HepG2 (cell line): ENCODE data around the gene RTEL1. TPM values are rescaled to one million over a fixed set of nuclear protein-coding genes. Genes with fewer than 3 reads are reported as not detected.
A peak's percentile ranks its signal among the peaks of the same experiment; 100 is the strongest.

Experiments
- ARID2 ChIP-seq: sonication (generic); formaldehyde crosslinking; IDR thresholded peaks from 2 replicates; pipeline ENCODE4 v1.8.1; 2022; ENCODE audit warnings: mild to moderate bottlenecking, missing genetic modification reagents, borderline replicate concordance
- ARID4A ChIP-seq: sonication (generic); formaldehyde crosslinking; IDR thresholded peaks from 2 replicates; pipeline ENCODE4 v1.5.0; 2020; ENCODE audit warnings: mild to moderate bottlenecking, missing genetic modification reagents, borderline replicate concordance
- BRCA1 ChIP-seq: sonication (generic); formaldehyde crosslinking; IDR thresholded peaks from 2 replicates; pipeline ENCODE4 v1.4.0; 2020; ENCODE audit warnings: missing genetic modification reagents
- CC2D1A ChIP-seq: sonication (generic); formaldehyde crosslinking; IDR thresholded peaks from 2 replicates; pipeline ENCODE4 v1.8.1; 2023; ENCODE audit warnings: mild to moderate bottlenecking, missing genetic modification reagents
- DMAP1 ChIP-seq: IDR thresholded peaks from 2 replicates; pipeline ENCODE4 v1.6.1; 2016
- EHMT2 ChIP-seq: fragments of 200-600 bp; sonication (generic); IDR thresholded peaks from 2 replicates; pipeline ENCODE4 v1.7.0; 2017; ENCODE audit warnings: antibody characterized with exemption, low read depth, low read length, borderline replicate concordance
- GZF1 ChIP-seq: sonication (generic); formaldehyde crosslinking; IDR thresholded peaks from 2 replicates; pipeline ENCODE4 v1.5.1; 2020; ENCODE audit warnings: mild to moderate bottlenecking, missing genetic modification reagents
- HNRNPUL1 ChIP-seq: fragments of 200-400 bp; formaldehyde crosslinking; IDR thresholded peaks from 2 replicates; pipeline ENCODE4 v1.6.1; 2017; ENCODE audit warnings: low read depth, mild to moderate bottlenecking, low read length, moderate library complexity
- ISX ChIP-seq: sonication (generic); formaldehyde crosslinking; conservative IDR thresholded peaks from 2 replicates; pipeline ENCODE4 v1.5.0; 2020; ENCODE audit warnings: missing genetic modification reagents
- NFE2 ChIP-seq: sonication (generic); formaldehyde crosslinking; IDR thresholded peaks from 2 replicates; pipeline ENCODE4 v1.4.0; 2020; ENCODE audit warnings: missing genetic modification reagents
- NONO ChIP-seq, 2 experiments: fragments of 450-650 bp in 1 of 2; sonication (generic) in 1 of 2; formaldehyde crosslinking in 1 of 2; IDR thresholded peaks in 1 of 2; conservative IDR thresholded peaks in 1 of 2; 2 replicates each; pipeline versions ENCODE4 v1.6.1 to v1.8.0; 2017 to 2022; ENCODE audit warnings: mild to moderate bottlenecking in 1 of 2, missing genetic modification reagents in 1 of 2, moderate library complexity in 1 of 2
- NRL ChIP-seq: sonication (generic); formaldehyde crosslinking; IDR thresholded peaks from 2 replicates; pipeline ENCODE4 v1.5.0; 2020; ENCODE audit warnings: missing genetic modification reagents, mild to moderate bottlenecking, moderate library complexity, borderline replicate concordance
- PLRG1 ChIP-seq: fragments of 450-650 bp; conservative IDR thresholded peaks from 2 replicates; pipeline ENCODE4 v1.6.1; 2016
- RXRA ChIP-seq: sonication (generic); formaldehyde crosslinking; IDR thresholded peaks from 2 replicates; pipeline ENCODE4 v1.5.1; 2020; ENCODE audit warnings: missing genetic modification reagents
- SMC3 ChIP-seq: IDR thresholded peaks from 2 replicates; pipeline ENCODE4 v1.6.1; 2011; ENCODE audit warnings: low read length, improper control_type of control experiment
- ZEB1 ChIP-seq: IDR thresholded peaks from 2 replicates; pipeline ENCODE4 v1.6.1; 2012; ENCODE audit warnings: mild to moderate bottlenecking, low read depth, inconsistent platforms; ENCODE audit not compliant: insufficient replicate concordance
- ZFP82 ChIP-seq: sonication (generic); formaldehyde crosslinking; IDR thresholded peaks from 2 replicates; pipeline ENCODE4 v1.5.1; 2020; ENCODE audit warnings: mild to moderate bottlenecking, missing genetic modification reagents, borderline replicate concordance
- ZNF253 ChIP-seq: sonication (generic); formaldehyde crosslinking; IDR thresholded peaks from 2 replicates; pipeline ENCODE4 v1.8.0; 2022; ENCODE audit warnings: mild to moderate bottlenecking, missing genetic modification reagents, borderline replicate concordance
- ZNF362 ChIP-seq: sonication (generic); formaldehyde crosslinking; IDR thresholded peaks from 2 replicates; pipeline ENCODE4 v1.4.0; 2020; ENCODE audit warnings: missing genetic modification reagents, mild to moderate bottlenecking, borderline replicate concordance
- ZNF772 ChIP-seq: sonication (generic); formaldehyde crosslinking; IDR thresholded peaks from 2 replicates; pipeline ENCODE4 v1.5.0; 2020; ENCODE audit warnings: mild to moderate bottlenecking, missing genetic modification reagents
- ZNF773 ChIP-seq: sonication (generic); formaldehyde crosslinking; IDR thresholded peaks from 2 replicates; pipeline ENCODE4 v1.4.0; 2020; ENCODE audit warnings: missing genetic modification reagents, borderline replicate concordance
- polyA plus RNA-seq, 8 experiments: library from polyadenylated mRNA; depleted of rRNA in 3 of 8; stranded (reverse) in 7 of 8; unstranded in 1 of 8; fragments of >200 nt; fragmentation: Illumina TruSeq in 4 of 8; extraction: Trizol in 4 of 8; gene quantifications; 2 replicates each; pipeline versions ENCODE4 v1.2.1 to v1.2.3, GENCODE V29; 2011 to 2016; ENCODE audit warnings: low read depth in 4 of 8, missing spikeins in 1 of 8, mixed read lengths in 1 of 8; ENCODE audit not compliant: insufficient read depth in 1 of 8
- total RNA-seq, 5 experiments: library from RNA; depleted of rRNA; stranded (reverse); fragments of >200 nt; fragmentation: Illumina TruSeq; extraction: Trizol; gene quantifications; 2 replicates each; pipeline ENCODE4 v1.2.3, GENCODE V29; 2016; ENCODE audit warnings: low read depth in 1 of 5
- TF ChIP-seq, protein P1 (sequence below): sonication (generic); formaldehyde crosslinking; IDR thresholded peaks from 2 replicates; pipeline ENCODE4 v1.5.1; 2020; ENCODE audit warnings: missing genetic modification reagents, mild to moderate bottlenecking, borderline replicate concordance

Gene RTEL1
- total and polyA plus RNA-seq, 2 of the 13 experiments (the other 11 are each of a cell fraction or from before 2014, with no cell fraction given): 21.8 to 36.4 TPM

DNA sequence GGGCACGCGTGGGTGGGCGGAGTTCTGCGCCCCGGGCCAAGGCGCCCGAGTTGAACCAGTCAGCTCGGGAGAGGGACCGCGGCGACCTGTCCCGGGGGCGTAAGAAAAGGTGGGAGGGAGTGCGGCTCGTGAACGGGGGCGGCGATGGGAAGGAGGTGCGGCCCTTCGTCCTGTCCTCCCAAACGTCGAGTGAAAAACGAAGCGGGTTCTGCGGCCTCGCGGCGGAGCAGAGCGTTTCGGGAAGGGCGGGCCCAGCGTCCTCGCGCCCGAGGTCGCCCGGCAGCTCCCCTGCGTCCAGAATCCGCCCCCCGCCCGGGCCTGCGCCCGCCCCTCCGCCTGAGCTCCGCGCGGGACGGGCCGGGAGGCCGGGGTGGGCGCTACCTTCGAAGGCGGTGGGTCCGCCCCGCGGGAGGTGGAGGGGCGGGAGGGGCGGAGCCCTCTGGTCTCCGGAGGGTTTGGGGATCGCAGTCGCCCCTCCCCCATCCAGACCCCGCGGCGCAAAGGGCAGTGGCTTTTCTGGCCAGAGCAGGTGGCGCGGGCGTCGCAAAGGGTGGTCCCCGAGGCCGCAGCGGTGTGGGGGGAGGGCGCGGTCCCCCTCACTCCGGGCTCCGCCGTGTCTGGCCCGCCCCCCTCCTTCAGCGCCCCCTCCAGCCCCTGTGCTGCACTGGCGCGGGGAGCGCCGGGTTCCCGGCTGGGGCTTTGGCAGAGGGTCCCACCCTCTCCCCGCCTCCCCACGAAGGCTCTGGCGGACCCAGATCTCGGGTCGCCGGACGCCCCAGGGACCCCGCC, 5.7 kb upstream of the RTEL1 start (continued):
- TF ChIP-seq, protein P1, sequence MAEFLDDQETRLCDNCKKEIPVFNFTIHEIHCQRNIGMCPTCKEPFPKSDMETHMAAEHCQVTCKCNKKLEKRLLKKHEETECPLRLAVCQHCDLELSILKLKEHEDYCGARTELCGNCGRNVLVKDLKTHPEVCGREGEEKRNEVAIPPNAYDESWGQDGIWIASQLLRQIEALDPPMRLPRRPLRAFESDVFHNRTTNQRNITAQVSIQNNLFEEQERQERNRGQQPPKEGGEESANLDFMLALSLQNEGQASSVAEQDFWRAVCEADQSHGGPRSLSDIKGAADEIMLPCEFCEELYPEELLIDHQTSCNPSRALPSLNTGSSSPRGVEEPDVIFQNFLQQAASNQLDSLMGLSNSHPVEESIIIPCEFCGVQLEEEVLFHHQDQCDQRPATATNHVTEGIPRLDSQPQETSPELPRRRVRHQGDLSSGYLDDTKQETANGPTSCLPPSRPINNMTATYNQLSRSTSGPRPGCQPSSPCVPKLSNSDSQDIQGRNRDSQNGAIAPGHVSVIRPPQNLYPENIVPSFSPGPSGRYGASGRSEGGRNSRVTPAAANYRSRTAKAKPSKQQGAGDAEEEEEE: no peak
- TF ChIP-seq NFE2 (CRISPR knock-in tag): no peak
- no peak for TF ChIP-seq EHMT2
- peak; percentile 43 for TF ChIP-seq ARID4A (CRISPR knock-in tag)
- TF ChIP-seq HNRNPUL1: no peak
- TF ChIP-seq NRL (CRISPR knock-in tag): no peak
- no peak for TF ChIP-seq CC2D1A (CRISPR knock-in tag)
- no peak for TF ChIP-seq PLRG1
- TF ChIP-seq NONO (IDR thresholded peaks at IDR 0.05): no peak
- TF ChIP-seq NONO (CRISPR knock-in tag; conservative IDR thresholded peaks at IDR 0.05): 0 out of 2 replicates have a peak, but pooled peaks have one; percentile 29
- 0 out of 2 replicates have a peak, but pooled peaks have one; percentile 7 for TF ChIP-seq ARID2 (CRISPR knock-in tag)
- 0 out of 2 replicates have a peak, but pooled peaks have one; percentile 19 for TF ChIP-seq ZNF773 (CRISPR knock-in tag)
- no peak for TF ChIP-seq RXRA
- TF ChIP-seq ISX (CRISPR knock-in tag): no peak
- TF ChIP-seq SMC3: no peak
- no peak; the same call in 1 of the 2 replicates for TF ChIP-seq ZNF253 (CRISPR knock-in tag)
- TF ChIP-seq DMAP1: 0 out of 2 replicates have a peak, but pooled peaks have one; percentile 9
- TF ChIP-seq ZFP82: no peak; the same call in 1 of the 2 replicates
- peak; percentile 68 for TF ChIP-seq ZEB1
- TF ChIP-seq GZF1 (CRISPR knock-in tag): 0 out of 2 replicates have a peak, but pooled peaks have one; percentile 60
- no peak for TF ChIP-seq BRCA1 (CRISPR knock-in tag)
- no peak for TF ChIP-seq ZNF362 (CRISPR knock-in tag)
- TF ChIP-seq ZNF772 (CRISPR knock-in tag): no peak
